Measurements from ENCODE around the gene ANTKMT.

Gene ANTKMT

GRCh38 chr16:692356-693108, 28.4 kb upstream of the ANTKMT start:
- Histone ChIP-seq H3K4me1 (ENCODE audit: control insufficient read depth, insufficient read depth, low read length) (peaks cover 34% of the 10 kb centered on the region), H3K4me3 (ENCODE audit: low read length in 2 of 2) (no peak overlapping the region), H3K9me3 (ENCODE audit: control insufficient read depth in 2 of 2, low read length in 2 of 2) (no peaks in the 10 kb centered on the region), H3K36me3 (ENCODE audit: control insufficient read depth in 2 of 2, insufficient read depth in 2 of 2, low read length in 2 of 2) (no peaks in the 10 kb centered on the region), H3K9ac (ENCODE audit: low read length in 2 of 2) (no peak overlapping the region), H3K27me3 (ENCODE audit: control insufficient read depth in 1 of 2, insufficient read depth in 2 of 2, low read length in 2 of 2) (peaks cover 19 to 38% of the 10 kb centered on the region in 2 donors), H3K27ac (ENCODE audit: low read length) (no peak overlapping the region)

- Histone ChIP-seq H3K9ac (ENCODE audit: low read length in 2 of 2) (no peak overlapping the region), H3K27me3 (ENCODE audit: control insufficient read depth in 1 of 2, insufficient read depth in 2 of 2, low read length in 2 of 2) (peaks cover 22 to 38% of the 10 kb centered on the region in 2 donors), H3K27ac (ENCODE audit: low read length) (no peak overlapping the region), H3K4me1 (ENCODE audit: control insufficient read depth, insufficient read depth, low read length) (peaks cover 34% of the 10 kb centered on the region), H3K36me3 (ENCODE audit: control insufficient read depth in 2 of 2, insufficient read depth in 2 of 2, low read length in 2 of 2) (no peaks in the 10 kb centered on the region), H3K9me3 (ENCODE audit: control insufficient read depth in 2 of 2, low read length in 2 of 2) (no peaks in the 10 kb centered on the region), H3K4me3 (ENCODE audit: low read length in 2 of 2) (no peak overlapping the region)
These were observed 27.6 kb upstream of the ANTKMT start for GRCh38 chr16:693364-693763.

- no peak overlapping the region for H3K27ac ChIP-seq (ENCODE audit: low read length)
- peaks cover 31% of the 10 kb centered on the region for H3K4me1 ChIP-seq (ENCODE audit: control insufficient read depth, insufficient read depth, low read length)
- H3K9ac ChIP-seq (ENCODE audit: low read length in 2 of 2), result no peak overlapping the region
- H3K27me3 ChIP-seq (ENCODE audit: control insufficient read depth in 1 of 2, insufficient read depth in 2 of 2, low read length in 2 of 2), result peaks cover 22 to 38% of the 10 kb centered on the region in 2 donors
- H3K9me3 ChIP-seq (ENCODE audit: control insufficient read depth in 2 of 2, low read length in 2 of 2), result no peaks in the 10 kb centered on the region
- H3K4me3 ChIP-seq (ENCODE audit: low read length in 2 of 2), result no peak overlapping the region
- no peaks in the 10 kb centered on the region for H3K36me3 ChIP-seq (ENCODE audit: control insufficient read depth in 2 of 2, insufficient read depth in 2 of 2, low read length in 2 of 2)
These were observed 27.2 kb upstream of the ANTKMT start for GRCh38 chr16:693766-694165.

- Histone ChIP-seq H3K4me3 (ENCODE audit: low read length in 2 of 2) (no peak overlapping the region), H3K9ac (ENCODE audit: low read length in 2 of 2) (no peak overlapping the region), H3K27me3 (ENCODE audit: control insufficient read depth in 1 of 2, insufficient read depth in 2 of 2, low read length in 2 of 2) (peaks cover 26 to 42% of the 10 kb centered on the region in 2 donors), H3K27ac (ENCODE audit: low read length) (no peak overlapping the region), H3K4me1 (ENCODE audit: control insufficient read depth, insufficient read depth, low read length) (peaks cover 26% of the 10 kb centered on the region), H3K9me3 (ENCODE audit: control insufficient read depth in 2 of 2, low read length in 2 of 2) (no peaks in the 10 kb centered on the region), H3K36me3 (ENCODE audit: control insufficient read depth in 2 of 2, insufficient read depth in 2 of 2, low read length in 2 of 2) (no peaks in the 10 kb centered on the region)
These were observed 26.6 kb upstream of the ANTKMT start for GRCh38 chr16:694187-694862.

GRCh38 chr16:694863-695354, 26.0 kb upstream of the ANTKMT start:
- H3K4me3 ChIP-seq (ENCODE audit: low read length in 2 of 2), result no peak overlapping the region
- H3K36me3 ChIP-seq (ENCODE audit: control insufficient read depth in 2 of 2, insufficient read depth in 2 of 2, low read length in 2 of 2), result no peaks in the 10 kb centered on the region
- peaks cover 28 to 47% of the 10 kb centered on the region in 2 donors for H3K27me3 ChIP-seq (ENCODE audit: control insufficient read depth in 1 of 2, insufficient read depth in 2 of 2, low read length in 2 of 2)
- no peak overlapping the region for H3K27ac ChIP-seq (ENCODE audit: low read length)
- peaks cover 20% of the 10 kb centered on the region for H3K4me1 ChIP-seq (ENCODE audit: control insufficient read depth, insufficient read depth, low read length)
- H3K9me3 ChIP-seq (ENCODE audit: control insufficient read depth in 2 of 2, low read length in 2 of 2), result no peaks in the 10 kb centered on the region
- H3K9ac ChIP-seq (ENCODE audit: low read length in 2 of 2), result no peak overlapping the region

- Histone ChIP-seq H3K36me3 (ENCODE audit: control insufficient read depth in 2 of 2, insufficient read depth in 2 of 2, low read length in 2 of 2) (no peaks in the 10 kb centered on the region), H3K4me3 (ENCODE audit: low read length in 2 of 2) (peak overlapping the region in 1 of 2 donors; percentile 49), H3K4me1 (ENCODE audit: control insufficient read depth, insufficient read depth, low read length) (peaks cover 20% of the 10 kb centered on the region), H3K9me3 (ENCODE audit: control insufficient read depth in 2 of 2, low read length in 2 of 2) (no peaks in the 10 kb centered on the region), H3K9ac (ENCODE audit: low read length in 2 of 2) (no peak overlapping the region), H3K27me3 (ENCODE audit: control insufficient read depth in 1 of 2, insufficient read depth in 2 of 2, low read length in 2 of 2) (peaks cover 30 to 53% of the 10 kb centered on the region in 2 donors), H3K27ac (ENCODE audit: low read length) (no peak overlapping the region)
These were observed 25.4 kb upstream of the ANTKMT start for GRCh38 chr16:695355-696089.

GRCh38 chr16:698911-699671, 21.9 kb upstream of the ANTKMT start:
- peaks cover 60 to 72% of the 10 kb centered on the region in 2 donors for H3K27me3 ChIP-seq (ENCODE audit: control insufficient read depth in 1 of 2, insufficient read depth in 2 of 2, low read length in 2 of 2)
- no peaks in the 10 kb centered on the region for H3K36me3 ChIP-seq (ENCODE audit: control insufficient read depth in 2 of 2, insufficient read depth in 2 of 2, low read length in 2 of 2)
- H3K9ac ChIP-seq (ENCODE audit: low read length in 2 of 2), result no peak overlapping the region
- no peaks in the 10 kb centered on the region for H3K9me3 ChIP-seq (ENCODE audit: control insufficient read depth in 2 of 2, low read length in 2 of 2)
- no peak overlapping the region for H3K4me3 ChIP-seq (ENCODE audit: low read length in 2 of 2)
- H3K4me1 ChIP-seq (ENCODE audit: control insufficient read depth, insufficient read depth, low read length), result peaks cover 15% of the 10 kb centered on the region
- H3K27ac ChIP-seq (ENCODE audit: low read length), result no peak overlapping the region

GRCh38 chr16:700684-701584, 20.0 kb upstream of the ANTKMT start:
- H3K4me3 ChIP-seq (ENCODE audit: low read length in 2 of 2), result no peak overlapping the region
- H3K27me3 ChIP-seq (ENCODE audit: control insufficient read depth in 1 of 2, insufficient read depth in 2 of 2, low read length in 2 of 2), result peaks cover 56 to 66% of the 10 kb centered on the region in 2 donors

GRCh38 chr16:702341-702740, 18.6 kb upstream of the ANTKMT start:
- Histone ChIP-seq H3K9ac (ENCODE audit: low read length in 2 of 2) (no peak overlapping the region), H3K36me3 (ENCODE audit: control insufficient read depth in 2 of 2, insufficient read depth in 2 of 2, low read length in 2 of 2) (no peaks in the 10 kb centered on the region), H3K4me1 (ENCODE audit: control insufficient read depth, insufficient read depth, low read length) (peaks cover 10% of the 10 kb centered on the region), H3K27ac (ENCODE audit: low read length) (no peak overlapping the region), H3K4me3 (ENCODE audit: low read length in 2 of 2) (no peak overlapping the region), H3K9me3 (ENCODE audit: control insufficient read depth in 2 of 2, low read length in 2 of 2) (no peaks in the 10 kb centered on the region), H3K27me3 (ENCODE audit: control insufficient read depth in 1 of 2, insufficient read depth in 2 of 2, low read length in 2 of 2) (peaks cover 59 to 72% of the 10 kb centered on the region in 2 donors)

More at GRCh38 chr16:700684-701584, 20.0 kb upstream of the ANTKMT start:
- no peaks in the 10 kb centered on the region for H3K36me3 ChIP-seq (ENCODE audit: control insufficient read depth in 2 of 2, insufficient read depth in 2 of 2, low read length in 2 of 2)
- H3K27ac ChIP-seq (ENCODE audit: low read length), result no peak overlapping the region
- peaks cover 1% of the 10 kb centered on the region for H3K4me1 ChIP-seq (ENCODE audit: control insufficient read depth, insufficient read depth, low read length)
- no peaks in the 10 kb centered on the region for H3K9me3 ChIP-seq (ENCODE audit: control insufficient read depth in 2 of 2, low read length in 2 of 2)
- no peak overlapping the region for H3K9ac ChIP-seq (ENCODE audit: low read length in 2 of 2)

Measured in stomach smooth muscle (tissue), 2 donors.